AG20443 (cell line): ENCODE results near the gene EIF4E3.

Experiments used
- DNase-seq: peaks from one replicate; pipeline ENCODE4 v3.0.0; 2012; ENCODE audit warnings: low spot score, mixed read lengths

EIF4E3 gene

GRCh38 chr3:71647751-71648150 lies 77.5 kb downstream of the EIF4E3 start:
- no peak for DNase-seq

DNA sequence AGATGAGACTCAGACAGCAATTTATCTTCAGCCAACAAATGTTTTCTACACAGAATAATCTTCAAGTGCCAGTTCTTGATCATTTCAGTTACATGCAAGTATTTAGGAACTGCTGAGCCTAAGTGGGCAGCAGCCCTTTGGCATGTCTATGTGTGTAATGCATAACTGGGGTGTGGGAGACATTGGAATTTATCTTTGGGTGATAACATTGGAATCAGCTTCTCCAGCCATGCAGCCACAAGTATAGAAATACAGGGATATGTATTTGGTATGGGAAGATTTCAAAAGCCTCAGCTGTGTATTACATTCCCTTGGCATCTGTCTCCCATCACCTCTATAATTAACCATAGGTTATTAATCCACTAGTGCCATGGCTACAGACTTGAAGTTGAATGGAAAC lies 78.2 kb downstream of the EIF4E3 start:
- DNase-seq: no peak

- no peak for DNase-seq
These were observed 80.1 kb downstream of the EIF4E3 start for GRCh38 chr3:71645140-71645539.

- DNase-seq: no peak
These were observed 83.5 kb downstream of the EIF4E3 start for GRCh38 chr3:71641674-71642073.

DNA sequence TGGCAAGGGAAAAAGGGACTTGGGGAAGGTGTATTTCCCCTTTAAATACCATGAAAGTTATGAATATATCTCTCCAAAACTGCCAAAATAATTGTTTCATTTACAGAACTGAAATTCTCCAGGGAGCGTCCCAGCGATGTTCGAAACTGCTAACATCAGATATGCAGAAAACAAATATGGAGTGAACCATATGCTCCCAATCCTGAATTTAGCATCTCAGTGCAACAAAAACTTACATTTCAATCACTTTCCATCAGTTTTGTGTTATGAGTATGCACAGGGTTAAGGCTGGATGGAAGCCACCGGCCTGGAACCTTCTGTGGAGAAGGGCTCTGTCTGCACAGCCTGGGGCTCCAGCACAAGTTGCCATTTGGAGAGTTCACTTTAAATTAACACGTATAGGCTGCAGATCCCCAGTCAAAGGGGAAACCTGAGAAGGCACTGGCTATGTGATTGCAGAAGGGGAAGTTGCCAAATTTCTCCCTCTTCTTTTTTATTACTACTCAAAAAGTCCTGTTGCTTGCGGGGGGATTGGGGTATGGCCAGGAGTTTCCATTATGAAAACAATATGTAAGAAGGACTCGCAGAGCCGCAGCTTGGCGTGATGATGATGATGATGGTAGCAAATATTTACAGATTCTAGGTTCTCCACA lies 84.7 kb downstream of the EIF4E3 start:
- DNase-seq: no peak

- DNase-seq: no peak
These were observed 88.7 kb downstream of the EIF4E3 start for GRCh38 chr3:71636482-71636881.

GRCh38 chr3:71636001-71636400 lies 89.2 kb downstream of the EIF4E3 start:
- no peak for DNase-seq

DNA sequence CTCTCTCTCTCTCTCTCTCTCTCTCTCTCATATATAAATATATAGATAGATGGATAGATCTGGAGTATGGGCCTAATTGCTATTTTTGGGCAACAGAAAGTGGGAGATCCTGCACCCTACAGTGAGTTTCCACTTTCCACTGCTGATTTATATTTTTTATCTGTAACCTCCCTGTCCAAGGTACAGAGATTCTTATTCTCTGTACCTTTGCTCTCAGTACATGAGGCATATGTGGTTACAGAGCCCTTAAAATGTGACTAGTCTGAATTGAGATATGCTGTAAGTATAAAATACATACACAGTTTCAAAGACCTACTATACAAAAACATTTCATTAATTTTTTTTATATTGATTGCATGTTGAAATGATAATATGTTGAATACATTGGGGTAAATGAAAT lies 90.5 kb downstream of the EIF4E3 start:
- DNase-seq: no peak

DNA sequence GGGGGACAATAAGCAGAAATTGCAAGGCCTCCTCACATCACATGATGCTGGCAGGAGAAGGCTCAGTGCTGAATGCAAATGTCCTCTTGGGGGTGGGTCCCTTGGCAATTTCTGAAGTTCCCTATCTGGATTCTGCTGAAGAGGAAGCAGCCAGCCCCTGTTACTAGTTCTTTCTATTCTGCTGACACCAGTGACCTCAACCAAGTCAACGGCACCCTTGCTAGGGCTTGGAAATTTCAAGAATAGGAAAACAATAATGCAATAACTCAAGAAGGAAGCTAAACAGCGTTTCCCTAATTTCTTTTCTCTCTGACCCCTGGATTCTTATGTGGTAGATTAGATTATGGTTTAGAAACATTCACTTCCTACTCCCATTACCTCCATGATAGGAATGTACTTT lies 95.5 kb downstream of the EIF4E3 start:
- DNase-seq: no peak

DNA sequence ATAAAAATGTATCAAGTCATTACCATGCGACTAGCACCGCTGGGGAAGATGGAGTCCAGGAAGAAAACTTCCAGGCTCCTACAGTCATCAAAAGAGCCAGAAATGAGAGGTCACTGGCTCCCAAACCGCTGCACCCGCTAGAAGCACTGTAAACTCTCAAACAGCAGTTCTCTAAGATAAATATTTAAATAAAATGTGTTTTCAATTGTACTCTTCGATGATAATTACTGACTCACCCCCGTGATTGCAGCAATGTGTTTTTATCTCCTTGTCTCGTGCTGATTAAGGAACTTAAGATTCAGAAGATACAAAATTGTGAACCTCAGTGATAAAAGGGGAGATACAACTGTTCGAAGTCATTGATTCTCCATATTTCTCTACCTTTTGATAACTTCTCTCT lies 95.9 kb downstream of the EIF4E3 start:
- DNase-seq: peak; percentile 77

DNA sequence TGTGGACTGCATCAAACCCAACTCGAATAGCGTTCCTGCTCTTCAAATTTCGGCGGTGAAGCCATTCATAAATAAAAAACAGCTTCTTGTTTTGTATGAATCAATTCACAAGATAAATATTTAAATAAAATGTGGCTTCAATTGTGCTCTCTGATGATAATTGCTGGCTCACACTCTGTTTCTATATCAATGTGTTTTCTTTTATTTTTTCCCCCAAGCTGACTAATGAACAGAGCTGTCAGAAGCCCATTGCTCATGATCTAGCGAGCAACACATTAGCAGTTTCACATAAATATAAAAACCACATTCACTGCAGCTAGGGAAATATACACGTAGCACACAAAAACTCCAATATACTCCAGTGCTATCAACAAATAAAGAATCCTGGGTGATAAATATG lies 96.7 kb downstream of the EIF4E3 start:
- DNase-seq: no peak

DNA sequence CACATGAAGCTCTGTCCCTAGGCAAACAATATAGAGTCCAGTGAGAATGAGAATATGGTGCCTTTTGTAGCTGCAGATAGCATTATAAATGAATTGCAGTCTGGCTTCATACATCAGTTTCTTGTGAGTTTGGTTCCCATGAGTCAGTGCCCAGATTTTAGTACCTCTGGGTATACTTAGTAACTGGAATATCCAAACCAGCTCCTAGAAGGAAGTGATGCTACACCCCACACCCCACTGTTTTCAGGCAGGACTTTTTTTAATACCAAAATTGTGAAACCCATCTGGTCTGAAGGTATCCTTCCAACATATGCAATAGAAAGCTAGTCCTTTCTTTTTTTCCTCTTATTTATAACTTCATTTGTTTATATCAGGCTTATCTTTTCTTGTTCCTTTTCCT lies 99.5 kb downstream of the EIF4E3 start:
- DNase-seq: no peak
